Retinal pigment epithelial cell (primary cell): ENCODE data around the gene RASGRP2.

Experiments
- DNase-seq: peaks from one replicate; pipeline ENCODE4 v3.0.0-alpha.2; 2010; ENCODE audit warnings: low read depth
- H3K4me3 ChIP-seq: 2 replicates; pipeline ENCODE4 v1.5.1; 2011; ENCODE audit warnings: mild to moderate bottlenecking, low read length, control low read depth, moderate library complexity
- TF ChIP-seq, protein P1 (sequence below): conservative IDR thresholded peaks from 2 replicates; pipeline ENCODE4 v1.5.1; 2011; ENCODE audit warnings: low read depth, low read length, control low read depth, inconsistent platforms

The RASGRP2 gene

GRCh38 chr11:64744544-64745188 is 724 bp upstream of the RASGRP2 start:
- TF ChIP-seq, protein P1, sequence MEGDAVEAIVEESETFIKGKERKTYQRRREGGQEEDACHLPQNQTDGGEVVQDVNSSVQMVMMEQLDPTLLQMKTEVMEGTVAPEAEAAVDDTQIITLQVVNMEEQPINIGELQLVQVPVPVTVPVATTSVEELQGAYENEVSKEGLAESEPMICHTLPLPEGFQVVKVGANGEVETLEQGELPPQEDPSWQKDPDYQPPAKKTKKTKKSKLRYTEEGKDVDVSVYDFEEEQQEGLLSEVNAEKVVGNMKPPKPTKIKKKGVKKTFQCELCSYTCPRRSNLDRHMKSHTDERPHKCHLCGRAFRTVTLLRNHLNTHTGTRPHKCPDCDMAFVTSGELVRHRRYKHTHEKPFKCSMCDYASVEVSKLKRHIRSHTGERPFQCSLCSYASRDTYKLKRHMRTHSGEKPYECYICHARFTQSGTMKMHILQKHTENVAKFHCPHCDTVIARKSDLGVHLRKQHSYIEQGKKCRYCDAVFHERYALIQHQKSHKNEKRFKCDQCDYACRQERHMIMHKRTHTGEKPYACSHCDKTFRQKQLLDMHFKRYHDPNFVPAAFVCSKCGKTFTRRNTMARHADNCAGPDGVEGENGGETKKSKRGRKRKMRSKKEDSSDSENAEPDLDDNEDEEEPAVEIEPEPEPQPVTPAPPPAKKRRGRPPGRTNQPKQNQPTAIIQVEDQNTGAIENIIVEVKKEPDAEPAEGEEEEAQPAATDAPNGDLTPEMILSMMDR = no peak
- DNase-seq = no peak
- peak overlapping the region; percentile 46 for H3K4me3 ChIP-seq

- TF ChIP-seq, protein P1 = peak; percentile 78
- DNase-seq = no peak
- peak overlapping the region; percentile 12 for H3K4me3 ChIP-seq
Observed at GRCh38 chr11:64742889-64743590, 902 bp downstream of the RASGRP2 start.

DNA sequence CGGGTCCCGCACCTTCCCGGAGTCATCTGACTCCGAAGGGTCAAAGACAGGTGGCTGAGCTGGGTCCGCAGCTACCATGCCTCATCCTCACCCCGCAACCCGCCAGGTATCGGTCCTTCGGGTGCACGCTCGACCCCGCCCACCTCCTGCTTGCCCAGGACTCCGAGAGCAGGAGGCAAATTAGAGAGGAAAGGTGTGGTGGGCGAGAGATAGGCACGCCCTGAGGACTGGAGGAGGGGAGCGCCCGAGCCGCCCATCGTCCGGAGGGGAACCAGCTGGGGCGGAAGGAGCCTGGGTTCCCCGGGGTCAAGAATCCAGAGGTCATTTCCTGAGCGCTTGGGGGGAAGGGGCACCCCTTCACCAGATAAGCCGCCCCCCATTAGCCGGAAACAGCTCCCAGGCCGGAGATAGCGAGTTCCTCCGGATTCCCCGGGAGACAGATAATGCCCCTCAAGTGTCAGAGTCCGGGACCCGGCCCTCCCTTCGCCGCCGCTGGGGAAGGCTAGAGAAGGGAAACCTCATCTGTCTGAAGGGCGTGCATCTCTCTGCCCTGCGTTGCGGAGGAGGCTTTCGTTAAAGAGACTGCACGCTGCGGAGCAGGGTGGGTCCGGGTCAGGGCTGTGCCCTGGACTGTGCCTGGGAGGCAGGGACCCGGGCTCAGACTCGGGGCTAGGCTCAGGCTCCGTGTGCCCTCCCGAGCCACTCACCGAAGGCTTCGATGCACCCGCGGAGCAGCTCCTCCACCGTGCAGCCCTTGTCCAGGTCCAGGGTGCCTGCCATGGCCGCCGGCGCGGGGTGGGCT is 1.7 kb downstream of the RASGRP2 start:
- no peak for DNase-seq
- TF ChIP-seq, protein P1 = no peak
- H3K4me3 ChIP-seq = no peak overlapping the region

GRCh38 chr11:64741375-64742086 is 2.4 kb downstream of the RASGRP2 start:
- no peak overlapping the region for H3K4me3 ChIP-seq

GRCh38 chr11:64739871-64740270 is 4.1 kb downstream of the RASGRP2 start:
- no peak for DNase-seq
- TF ChIP-seq, protein P1 = no peak
- no peak overlapping the region for H3K4me3 ChIP-seq

More at GRCh38 chr11:64741375-64742086, 2.4 kb downstream of the RASGRP2 start:
- TF ChIP-seq, protein P1 = no peak
- DNase-seq = no peak

DNA sequence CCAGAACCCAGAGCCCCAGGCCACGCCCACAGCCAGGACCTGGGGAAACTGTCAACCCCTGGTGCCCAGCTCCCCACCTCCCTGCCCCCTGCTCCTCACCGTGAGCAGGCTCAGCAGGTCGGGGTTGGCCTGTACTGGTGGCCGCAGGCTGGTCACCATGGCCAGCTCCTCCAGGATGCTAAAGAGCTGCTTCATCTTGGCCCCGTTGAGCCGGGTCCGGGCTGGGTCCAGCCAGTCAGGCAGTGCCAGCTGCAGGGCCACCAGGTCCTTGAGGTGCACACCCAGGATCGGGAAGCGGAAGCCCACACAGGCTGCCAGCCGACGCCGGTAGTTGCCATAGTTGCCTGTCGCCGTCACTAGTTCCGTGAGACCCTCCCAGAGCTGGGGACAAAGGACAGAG is 7.3 kb downstream of the RASGRP2 start:
- TF ChIP-seq, protein P1 = no peak
- no peak for DNase-seq
- no peak overlapping the region for H3K4me3 ChIP-seq
